WERI-Rb-1 (cell line): ENCODE results near the gene RORB.

Source experiments
- DNase-seq: peaks from one replicate; pipeline ENCODE4 v3.0.0-alpha.2; 2020
- H3K27ac ChIP-seq: fragments of 250-450 bp; sonication (Bioruptor Pico); 2 replicates; pipeline ENCODE4 v1.5.1; 2020; ENCODE audit warnings: mild to moderate bottlenecking, moderate library complexity
- H3K27me3 ChIP-seq: fragments of 250-450 bp; sonication (Bioruptor Pico); 2 replicates; pipeline ENCODE4 v1.5.1; 2021; ENCODE audit warnings: mild to moderate bottlenecking, low read depth, moderate library complexity; ENCODE audit not compliant: insufficient read depth, severe bottlenecking
- H3K36me3 ChIP-seq: fragments of 250-450 bp; sonication (Bioruptor Pico); 2 replicates; pipeline ENCODE4 v1.5.1; 2020; ENCODE audit warnings: mild to moderate bottlenecking, moderate library complexity
- H3K4me3 ChIP-seq: 2 replicates; pipeline ENCODE4 v1.5.1; 2011; ENCODE audit warnings: low read depth, mild to moderate bottlenecking, control low read depth, low read length
- H3K9me3 ChIP-seq: fragments of 250-450 bp; sonication (Bioruptor Pico); 2 replicates; pipeline ENCODE4 v1.5.1; 2021; ENCODE audit warnings: mild to moderate bottlenecking, moderate library complexity; ENCODE audit not compliant: severe bottlenecking
- TF ChIP-seq, protein P1 (sequence below): IDR thresholded peaks from 2 replicates; pipeline ENCODE4 v1.5.1; 2011; ENCODE audit warnings: low read depth, mild to moderate bottlenecking, control low read depth, inconsistent platforms, low read length

RORB gene

GRCh38 chr9:74598874-74599273 lies 101.7 kb downstream of the RORB start:
- H3K4me3 ChIP-seq, result no peak overlapping the region
- H3K9me3 ChIP-seq, result no peaks in the 10 kb centered on the region
- DNase-seq, result no peak
- no peaks in the 10 kb centered on the region for H3K36me3 ChIP-seq
- H3K27me3 ChIP-seq, result no peaks in the 10 kb centered on the region
- TF ChIP-seq, protein P1, sequence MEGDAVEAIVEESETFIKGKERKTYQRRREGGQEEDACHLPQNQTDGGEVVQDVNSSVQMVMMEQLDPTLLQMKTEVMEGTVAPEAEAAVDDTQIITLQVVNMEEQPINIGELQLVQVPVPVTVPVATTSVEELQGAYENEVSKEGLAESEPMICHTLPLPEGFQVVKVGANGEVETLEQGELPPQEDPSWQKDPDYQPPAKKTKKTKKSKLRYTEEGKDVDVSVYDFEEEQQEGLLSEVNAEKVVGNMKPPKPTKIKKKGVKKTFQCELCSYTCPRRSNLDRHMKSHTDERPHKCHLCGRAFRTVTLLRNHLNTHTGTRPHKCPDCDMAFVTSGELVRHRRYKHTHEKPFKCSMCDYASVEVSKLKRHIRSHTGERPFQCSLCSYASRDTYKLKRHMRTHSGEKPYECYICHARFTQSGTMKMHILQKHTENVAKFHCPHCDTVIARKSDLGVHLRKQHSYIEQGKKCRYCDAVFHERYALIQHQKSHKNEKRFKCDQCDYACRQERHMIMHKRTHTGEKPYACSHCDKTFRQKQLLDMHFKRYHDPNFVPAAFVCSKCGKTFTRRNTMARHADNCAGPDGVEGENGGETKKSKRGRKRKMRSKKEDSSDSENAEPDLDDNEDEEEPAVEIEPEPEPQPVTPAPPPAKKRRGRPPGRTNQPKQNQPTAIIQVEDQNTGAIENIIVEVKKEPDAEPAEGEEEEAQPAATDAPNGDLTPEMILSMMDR, result no peak
- no peak overlapping the region for H3K27ac ChIP-seq

DNA sequence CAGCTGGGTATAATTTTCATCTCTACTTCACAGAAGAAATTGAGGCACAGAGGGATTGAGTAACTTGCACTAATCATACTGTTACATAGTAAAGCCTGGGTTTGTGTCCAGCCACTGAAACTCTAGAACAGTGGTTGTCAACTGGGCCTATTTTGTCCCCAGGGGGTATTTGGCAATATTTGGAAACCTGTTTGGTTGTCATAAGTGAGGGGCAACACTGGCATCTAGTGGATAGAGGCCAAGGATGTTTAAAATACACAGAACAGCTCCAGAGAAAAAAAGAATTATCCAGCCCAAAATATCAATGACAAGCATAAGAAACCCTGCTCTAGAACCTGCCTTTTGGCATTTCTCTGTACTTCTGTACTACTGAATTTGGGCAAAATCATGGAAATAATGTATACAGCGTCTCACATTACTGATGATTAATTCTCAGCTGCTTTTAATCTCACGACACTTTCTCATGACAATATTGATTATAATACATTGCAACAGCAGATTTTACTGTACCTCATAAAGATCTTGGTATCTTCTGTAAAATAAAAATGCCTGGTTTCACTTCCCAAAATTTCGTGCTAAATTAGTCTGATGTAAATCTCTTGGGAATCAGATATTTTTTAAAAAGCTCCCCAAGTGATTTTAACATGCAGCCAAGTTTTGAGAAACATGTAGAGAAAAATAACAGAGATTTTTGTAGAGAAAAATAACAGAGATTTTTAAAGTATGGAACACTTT lies 112.7 kb downstream of the RORB start:
- H3K9me3 ChIP-seq, result no peaks in the 10 kb centered on the region
- DNase-seq, result no peak
- H3K27ac ChIP-seq, result no peak overlapping the region
- no peak overlapping the region for H3K4me3 ChIP-seq
- H3K36me3 ChIP-seq, result no peaks in the 10 kb centered on the region
- H3K27me3 ChIP-seq, result no peaks in the 10 kb centered on the region
- TF ChIP-seq, protein P1, result peak; percentile 3; the same call in 1 of the 2 replicates

DNA sequence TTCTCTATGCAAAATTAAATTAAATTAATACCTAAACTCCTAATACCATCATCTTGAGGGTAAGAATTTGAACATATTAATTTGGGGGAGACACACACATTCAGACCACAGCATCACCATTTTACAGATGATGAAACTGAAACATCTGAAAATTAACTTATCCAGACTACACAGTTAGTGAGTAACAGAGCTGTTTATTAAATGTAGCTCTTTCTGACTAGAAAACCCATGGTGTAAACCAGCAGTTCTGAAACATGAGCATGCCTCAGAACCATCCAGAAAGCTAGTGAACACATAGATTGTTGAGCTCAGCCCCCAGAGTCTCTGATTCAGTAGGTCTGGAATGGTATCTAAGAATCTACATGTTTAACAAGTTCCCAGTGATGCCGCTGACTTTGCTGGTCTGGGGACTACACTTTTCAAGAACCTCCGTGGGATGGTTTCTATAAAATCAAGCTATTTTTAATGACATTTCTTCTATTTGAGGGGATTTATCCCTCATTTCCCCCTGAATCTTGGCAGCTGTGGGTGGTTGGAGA lies 113.5 kb downstream of the RORB start:
- TF ChIP-seq, protein P1, result no peak
- Histone ChIP-seq H3K36me3 (no peaks in the 10 kb centered on the region), H3K9me3 (no peaks in the 10 kb centered on the region), H3K4me3 (no peak overlapping the region), H3K27ac (no peak overlapping the region), H3K27me3 (no peaks in the 10 kb centered on the region)
- DNase-seq, result no peak

DNA sequence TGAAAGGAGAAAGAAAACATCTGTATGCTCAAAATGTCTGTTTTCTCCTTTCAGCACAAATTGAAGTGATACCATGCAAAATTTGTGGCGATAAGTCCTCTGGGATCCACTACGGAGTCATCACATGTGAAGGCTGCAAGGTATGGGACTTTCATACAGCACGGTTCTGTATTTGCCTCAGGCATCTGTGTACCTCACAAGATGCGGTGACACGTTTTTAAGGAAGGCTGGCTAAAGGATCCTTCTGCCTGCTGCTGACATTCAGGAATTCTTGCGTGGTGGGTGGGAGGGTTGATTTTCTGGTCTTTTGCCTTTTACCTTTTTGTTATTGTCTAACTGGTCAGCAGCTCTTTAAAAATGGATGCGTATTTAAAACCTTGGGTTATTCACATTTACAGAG lies 133.1 kb downstream of the RORB start:
- Histone ChIP-seq H3K4me3 (no peak overlapping the region), H3K27ac (no peak overlapping the region), H3K36me3 (0 out of 2 replicates have a peak, but pooled peaks cover 2% of the 10 kb centered on the region), H3K27me3 (no peaks in the 10 kb centered on the region), H3K9me3 (no peaks in the 10 kb centered on the region)
- no peak for DNase-seq
- TF ChIP-seq, protein P1, result no peak

DNA sequence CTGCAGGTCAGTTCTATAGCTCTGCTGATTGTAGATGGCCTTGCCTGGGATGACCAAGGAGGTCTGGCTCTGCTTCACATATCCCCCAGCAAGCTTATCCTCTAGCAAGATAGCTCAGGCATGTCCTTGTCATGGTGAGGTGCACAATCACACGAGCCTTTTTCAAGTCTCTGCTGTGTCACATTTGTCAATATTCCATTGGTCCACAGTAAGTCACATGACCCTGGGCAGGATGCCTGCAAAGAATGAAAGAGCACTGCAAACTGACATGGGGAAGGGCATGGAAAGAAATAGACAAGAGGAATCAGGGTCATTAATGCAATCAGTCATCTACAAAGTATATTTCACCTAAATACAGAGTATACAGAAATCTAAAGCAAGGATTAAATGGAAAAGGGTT lies 142.0 kb downstream of the RORB start:
- Histone ChIP-seq H3K27me3 (no peaks in the 10 kb centered on the region), H3K4me3 (no peak overlapping the region), H3K27ac (no peak overlapping the region), H3K36me3 (peaks cover 9% of the 10 kb centered on the region; the same call in 1 of the 2 replicates), H3K9me3 (no peaks in the 10 kb centered on the region)
- DNase-seq, result no peak
- TF ChIP-seq, protein P1, result no peak

DNA sequence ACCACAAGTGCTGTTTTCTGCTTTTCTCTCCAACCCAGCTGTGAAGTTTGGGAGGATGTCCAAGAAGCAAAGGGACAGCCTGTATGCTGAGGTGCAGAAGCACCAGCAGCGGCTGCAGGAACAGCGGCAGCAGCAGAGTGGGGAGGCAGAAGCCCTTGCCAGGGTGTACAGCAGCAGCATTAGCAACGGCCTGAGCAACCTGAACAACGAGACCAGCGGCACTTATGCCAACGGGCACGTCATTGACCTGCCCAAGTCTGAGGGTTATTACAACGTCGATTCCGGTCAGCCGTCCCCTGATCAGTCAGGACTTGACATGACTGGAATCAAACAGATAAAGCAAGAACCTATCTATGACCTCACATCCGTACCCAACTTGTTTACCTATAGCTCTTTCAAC lies 145.2 kb downstream of the RORB start:
- TF ChIP-seq, protein P1, result no peak
- H3K27me3 ChIP-seq, result no peaks in the 10 kb centered on the region
- no peak for DNase-seq
- H3K27ac ChIP-seq, result no peak overlapping the region
- no peak overlapping the region for H3K4me3 ChIP-seq
- peaks cover 3% of the 10 kb centered on the region; the same call in 1 of the 2 replicates for H3K36me3 ChIP-seq
- H3K9me3 ChIP-seq, result no peaks in the 10 kb centered on the region
